Measurements from ENCODE around the gene USP31.

GRCh38 chr16:23104032-23104955 lies 45.0 kb downstream of the USP31 start:
- TF ChIP-seq, protein P1, sequence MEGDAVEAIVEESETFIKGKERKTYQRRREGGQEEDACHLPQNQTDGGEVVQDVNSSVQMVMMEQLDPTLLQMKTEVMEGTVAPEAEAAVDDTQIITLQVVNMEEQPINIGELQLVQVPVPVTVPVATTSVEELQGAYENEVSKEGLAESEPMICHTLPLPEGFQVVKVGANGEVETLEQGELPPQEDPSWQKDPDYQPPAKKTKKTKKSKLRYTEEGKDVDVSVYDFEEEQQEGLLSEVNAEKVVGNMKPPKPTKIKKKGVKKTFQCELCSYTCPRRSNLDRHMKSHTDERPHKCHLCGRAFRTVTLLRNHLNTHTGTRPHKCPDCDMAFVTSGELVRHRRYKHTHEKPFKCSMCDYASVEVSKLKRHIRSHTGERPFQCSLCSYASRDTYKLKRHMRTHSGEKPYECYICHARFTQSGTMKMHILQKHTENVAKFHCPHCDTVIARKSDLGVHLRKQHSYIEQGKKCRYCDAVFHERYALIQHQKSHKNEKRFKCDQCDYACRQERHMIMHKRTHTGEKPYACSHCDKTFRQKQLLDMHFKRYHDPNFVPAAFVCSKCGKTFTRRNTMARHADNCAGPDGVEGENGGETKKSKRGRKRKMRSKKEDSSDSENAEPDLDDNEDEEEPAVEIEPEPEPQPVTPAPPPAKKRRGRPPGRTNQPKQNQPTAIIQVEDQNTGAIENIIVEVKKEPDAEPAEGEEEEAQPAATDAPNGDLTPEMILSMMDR (IDR thresholded peaks at IDR 0.05): no peak
- no peak for TF ChIP-seq POLR2A (IDR thresholded peaks at IDR 0.05)

Measured in right lobe of liver (tissue), 4 donors.